ENCODE measurements around the gene ZBTB20.

ZBTB20 gene

DNA sequence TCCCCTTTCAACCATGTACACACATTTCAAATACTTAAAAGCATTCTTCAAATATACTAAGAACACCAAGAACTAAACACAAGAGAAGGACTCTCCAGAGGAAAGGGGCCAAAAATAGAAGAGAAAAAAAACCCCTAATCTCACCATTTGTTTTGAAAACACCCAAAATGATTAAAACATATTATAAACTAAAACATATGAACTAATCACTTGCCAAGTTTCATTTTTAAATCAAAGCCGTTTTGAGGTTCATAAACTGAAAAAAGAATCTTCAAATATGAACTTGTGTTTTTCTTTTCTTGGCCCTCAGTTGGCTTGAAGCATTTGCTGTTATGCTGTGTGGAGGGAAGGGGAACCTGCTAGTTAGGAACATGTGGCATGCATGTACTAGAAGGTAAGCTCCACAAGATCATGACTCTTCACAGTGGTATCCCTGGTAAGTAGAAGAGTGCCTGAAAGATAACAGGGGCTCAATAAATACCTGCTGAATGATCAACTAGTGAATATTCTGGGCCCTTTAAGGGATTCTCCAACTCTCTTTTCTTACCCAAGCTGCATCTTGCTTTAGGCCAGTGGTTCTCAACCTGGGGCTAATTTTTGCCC lies 628.8 kb downstream of the ZBTB20 start:
- DNase-seq (ENCODE audit: extremely low spot score, insufficient read length, low read depth) (no peak), FAIRE-seq (no peak)

DNA sequence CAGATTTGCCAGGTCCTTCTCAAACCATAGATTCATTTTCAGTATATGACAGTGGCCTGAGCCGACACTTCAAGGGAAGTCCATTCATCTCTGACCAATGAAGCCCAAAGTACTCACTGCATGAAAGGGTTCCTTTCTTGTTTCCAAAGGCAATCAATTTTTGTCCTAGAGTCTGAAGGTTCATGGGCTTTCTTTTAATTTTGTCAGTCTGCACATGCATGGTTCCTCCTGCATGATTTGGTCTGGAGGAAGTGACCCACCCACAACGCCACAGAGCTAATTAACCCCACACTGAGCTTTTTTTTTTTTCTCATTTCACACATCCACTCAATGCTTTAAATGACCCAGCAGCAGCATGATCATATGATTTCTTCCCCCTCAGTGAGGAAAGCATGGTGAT lies 636.9 kb downstream of the ZBTB20 start:
- no peak for FAIRE-seq
- no peak for DNase-seq (ENCODE audit: extremely low spot score, insufficient read length, low read depth)

DNA sequence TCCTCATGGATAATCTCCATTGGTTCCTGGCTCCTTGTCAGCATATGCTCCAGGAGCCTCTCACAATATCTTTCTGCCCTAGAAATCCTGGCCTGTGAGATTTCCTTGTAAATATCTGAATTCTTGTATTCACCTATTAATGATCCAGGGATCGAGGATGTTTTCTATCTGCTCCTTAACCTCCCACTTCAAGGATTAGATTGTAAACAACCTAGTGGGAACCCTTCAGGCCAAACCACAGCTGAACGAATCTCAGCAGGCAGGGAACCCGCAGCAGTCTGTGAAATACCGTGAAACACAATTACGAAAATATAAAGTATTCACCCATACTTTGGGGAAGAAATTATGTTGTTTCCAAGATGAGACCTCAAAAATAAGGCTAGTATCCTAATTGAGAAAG lies 637.3 kb downstream of the ZBTB20 start:
- DNase-seq (ENCODE audit: extremely low spot score, insufficient read length, low read depth): no peak
- no peak for FAIRE-seq

DNA sequence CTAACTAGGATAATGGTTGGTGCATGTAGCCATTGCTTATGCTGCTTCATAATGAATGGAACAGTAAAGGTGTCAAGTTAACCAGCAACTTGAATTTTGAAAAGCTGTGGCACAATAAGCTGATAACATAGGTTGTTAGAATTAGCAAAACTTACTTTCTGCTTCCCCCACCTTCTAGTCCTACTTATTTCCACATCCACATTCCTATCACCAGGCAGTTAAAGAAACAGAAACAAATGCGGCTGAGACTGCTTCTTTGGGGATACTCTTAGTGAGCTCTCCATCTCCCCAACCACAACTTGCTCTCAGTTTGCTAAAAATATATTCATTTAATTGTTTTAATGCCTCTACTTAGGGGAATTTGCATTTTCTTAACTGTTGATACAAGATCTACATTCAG lies 638.1 kb downstream of the ZBTB20 start:
- FAIRE-seq (no peak), DNase-seq (ENCODE audit: extremely low spot score, insufficient read length, low read depth) (no peak)

DNA sequence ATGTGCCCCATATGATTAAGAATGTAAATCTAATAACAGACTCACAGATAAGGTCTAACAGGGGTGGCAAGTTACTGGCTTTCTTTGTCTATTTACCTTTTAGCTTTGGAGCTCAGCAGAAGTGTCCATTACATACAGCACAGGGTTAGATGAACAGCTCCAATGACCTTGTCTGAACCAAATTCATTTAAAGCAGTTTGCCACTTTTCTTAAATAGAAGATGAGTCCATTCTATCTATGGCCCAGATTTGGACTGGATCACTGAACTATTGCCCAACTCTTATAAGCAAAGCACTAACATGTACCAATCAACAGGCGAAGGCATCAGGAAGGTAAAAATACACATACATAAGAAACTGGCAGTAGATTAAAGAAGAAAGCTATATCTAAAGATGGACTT lies 638.9 kb downstream of the ZBTB20 start:
- no peak for DNase-seq (ENCODE audit: extremely low spot score, insufficient read length, low read depth)
- no peak for FAIRE-seq

- FAIRE-seq (no peak), DNase-seq (ENCODE audit: extremely low spot score, insufficient read length, low read depth) (no peak)
Measured at GRCh38 chr3:114506591-114507300, 640.3 kb downstream of the ZBTB20 start.

GRCh38 chr3:114504941-114505628 lies 642.0 kb downstream of the ZBTB20 start:
- FAIRE-seq (no peak), DNase-seq (ENCODE audit: extremely low spot score, insufficient read length, low read depth) (no peak)

DNA sequence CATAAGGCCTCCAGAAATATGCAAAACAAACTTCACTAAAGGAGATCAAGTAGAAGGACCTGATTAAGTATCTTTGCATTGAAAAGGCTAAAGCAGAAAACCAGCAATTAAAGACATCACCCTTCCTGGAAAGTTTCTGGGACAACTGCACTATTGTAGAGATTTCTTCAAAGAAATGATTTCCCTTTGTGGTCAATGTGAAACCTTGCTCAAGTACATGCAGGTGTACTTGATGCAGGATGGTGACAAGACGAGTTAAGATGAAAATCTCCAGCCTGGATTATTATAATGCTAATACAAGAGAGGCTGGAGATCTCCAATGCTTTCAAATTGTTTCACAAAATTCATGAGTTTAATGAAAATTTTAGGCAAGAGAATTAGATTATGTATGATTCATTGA lies 644.9 kb downstream of the ZBTB20 start:
- DNase-seq (ENCODE audit: extremely low spot score, insufficient read length, low read depth) (no peak), FAIRE-seq (peak; percentile 50)

DNA sequence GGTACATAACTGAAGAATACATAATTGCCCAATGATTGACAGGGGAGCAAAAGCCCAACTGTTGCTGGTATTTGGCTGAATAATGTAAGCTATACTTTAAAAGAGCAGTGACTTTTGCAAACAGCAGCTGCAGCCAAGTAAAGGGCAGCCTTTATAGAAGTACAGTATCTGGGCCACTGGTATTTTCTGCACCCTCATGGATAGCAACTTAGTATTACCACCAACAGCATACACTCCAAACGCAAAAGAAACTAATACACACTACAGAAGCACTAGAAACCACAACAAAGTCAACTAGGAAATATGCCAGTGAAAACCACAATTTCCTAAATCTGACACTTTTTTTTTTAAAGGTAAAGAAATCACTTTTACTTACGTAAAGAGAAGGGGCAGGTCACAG lies 647.1 kb downstream of the ZBTB20 start:
- peak; percentile 66 for FAIRE-seq

GRCh38 chr3:114498539-114499370 lies 648.3 kb downstream of the ZBTB20 start:
- FAIRE-seq: no peak
- no peak for DNase-seq (ENCODE audit: extremely low spot score, insufficient read length, low read depth)

More for the DNA sequence above, 647.1 kb downstream of the ZBTB20 start:
- no peak for DNase-seq (ENCODE audit: extremely low spot score, insufficient read length, low read depth)

- DNase-seq (ENCODE audit: extremely low spot score, insufficient read length, low read depth) (no peak), FAIRE-seq (no peak)
Measured at GRCh38 chr3:114496874-114497273, 650.2 kb downstream of the ZBTB20 start.

DNA sequence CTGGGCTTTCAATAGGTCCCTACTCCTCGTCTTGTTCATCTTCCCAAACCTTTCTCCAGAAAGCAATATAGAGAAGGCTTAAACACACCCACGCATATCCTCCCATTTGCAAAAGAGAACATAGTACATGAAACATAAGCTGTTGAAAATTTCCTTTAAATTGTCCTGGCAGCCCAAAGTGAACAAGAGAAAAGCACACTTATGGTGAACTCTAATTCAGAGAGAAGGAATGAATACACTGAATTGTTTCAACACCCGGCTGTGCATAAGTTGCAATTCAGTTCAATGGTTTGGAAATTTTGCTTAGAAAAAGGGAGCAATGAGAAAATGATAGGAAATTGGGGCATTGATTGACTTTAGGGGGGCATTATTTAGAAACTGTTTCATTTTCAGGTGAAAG lies 650.6 kb downstream of the ZBTB20 start:
- FAIRE-seq: no peak

DNA sequence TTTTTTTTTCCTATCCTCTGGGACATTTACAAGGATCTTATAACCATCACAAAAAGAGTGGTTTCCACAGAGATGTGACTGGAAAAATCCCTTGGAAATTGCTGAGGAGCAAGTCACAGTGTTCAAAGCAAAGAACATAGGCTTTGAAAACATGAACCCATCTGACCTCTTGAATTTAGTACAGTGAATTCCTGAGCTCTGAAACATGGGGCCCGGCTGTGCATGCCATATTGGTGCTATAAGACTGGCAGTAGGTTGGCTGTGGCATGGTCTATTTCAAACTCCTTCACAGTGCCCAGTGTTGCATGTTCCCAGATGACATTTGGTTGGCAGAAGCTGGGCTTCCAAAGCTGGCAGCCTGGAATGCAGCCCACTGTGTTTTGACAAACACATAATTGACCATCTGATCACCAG lies 651.1 kb downstream of the ZBTB20 start:
- FAIRE-seq (no peak), DNase-seq (ENCODE audit: extremely low spot score, insufficient read length, low read depth) (no peak)

More for the DNA sequence above, 650.6 kb downstream of the ZBTB20 start:
- DNase-seq (ENCODE audit: extremely low spot score, insufficient read length, low read depth): no peak

- DNase-seq (ENCODE audit: extremely low spot score, insufficient read length, low read depth) (no peak), FAIRE-seq (no peak)
Measured at GRCh38 chr3:114494498-114494897, 652.6 kb downstream of the ZBTB20 start.

DNA sequence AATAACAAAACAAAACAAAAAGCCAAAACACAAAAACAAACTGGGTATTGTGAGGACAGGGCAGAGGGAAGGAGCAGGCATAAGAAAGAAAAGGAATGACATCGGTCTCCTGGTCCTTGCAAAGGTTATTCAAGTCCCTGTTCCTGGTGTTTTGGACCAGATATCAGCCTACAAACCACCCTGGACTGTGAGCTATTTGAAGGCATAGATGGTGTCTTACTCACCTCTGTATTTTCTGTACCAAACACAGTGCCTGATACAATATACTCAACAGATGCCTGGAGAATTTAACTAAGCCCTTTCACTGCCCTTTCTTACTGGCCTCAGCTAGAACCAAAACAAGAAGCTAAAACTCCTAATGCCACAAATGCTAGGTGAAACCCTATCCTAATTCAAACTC lies 656.3 kb downstream of the ZBTB20 start:
- no peak for FAIRE-seq
- no peak for DNase-seq (ENCODE audit: extremely low spot score, insufficient read length, low read depth)

DNA sequence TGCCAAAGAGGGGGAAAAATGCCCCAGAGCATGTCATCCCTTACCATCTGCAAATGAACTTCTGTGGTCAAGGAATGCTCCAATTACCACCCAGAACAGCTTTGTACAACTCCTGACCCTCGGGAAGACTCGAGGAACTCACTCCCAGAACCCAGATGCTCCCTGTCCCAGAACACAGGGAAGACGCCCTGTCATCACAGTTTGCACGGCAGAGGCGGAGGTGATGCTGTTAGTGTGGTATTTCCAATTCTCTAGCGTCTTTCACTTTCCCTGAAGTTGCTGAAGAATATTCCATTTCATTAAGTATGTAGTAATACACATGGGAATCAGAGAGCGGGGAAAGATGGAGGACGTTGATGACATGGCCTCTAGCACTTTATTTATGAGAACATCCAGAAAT lies 659.6 kb downstream of the ZBTB20 start:
- FAIRE-seq: no peak
- no peak for DNase-seq (ENCODE audit: extremely low spot score, insufficient read length, low read depth)

GRCh38 chr3:114484919-114485318 lies 662.2 kb downstream of the ZBTB20 start:
- no peak for DNase-seq (ENCODE audit: extremely low spot score, insufficient read length, low read depth)
- FAIRE-seq: no peak

GRCh38 chr3:114481113-114481512 lies 666.0 kb downstream of the ZBTB20 start:
- DNase-seq (ENCODE audit: extremely low spot score, insufficient read length, low read depth): no peak

GRCh38 chr3:114480442-114480841 lies 666.6 kb downstream of the ZBTB20 start:
- DNase-seq (ENCODE audit: extremely low spot score, insufficient read length, low read depth) (no peak), FAIRE-seq (no peak)

More at GRCh38 chr3:114481113-114481512, 666.0 kb downstream of the ZBTB20 start:
- no peak for FAIRE-seq

GRCh38 chr3:114478801-114479200 lies 668.3 kb downstream of the ZBTB20 start:
- DNase-seq (ENCODE audit: extremely low spot score, insufficient read length, low read depth): no peak
- no peak for FAIRE-seq

Data from GM18507 (cell line).